HG03196 (cell line): Measurements from ENCODE around the gene UBA7.
"Not testable (repeated sequence)": the region's sequence is repeated elsewhere in the genome, so short reads cannot be mapped to it uniquely, and the experiment has no call there.

Source experiments
- ATAC-seq: cut with Tn5 transposase; IDR thresholded peaks from one replicate; pipeline ENCODE4 v1.9.1; 2021; ENCODE audit not compliant: unreplicated experiment

The UBA7 gene

DNA sequence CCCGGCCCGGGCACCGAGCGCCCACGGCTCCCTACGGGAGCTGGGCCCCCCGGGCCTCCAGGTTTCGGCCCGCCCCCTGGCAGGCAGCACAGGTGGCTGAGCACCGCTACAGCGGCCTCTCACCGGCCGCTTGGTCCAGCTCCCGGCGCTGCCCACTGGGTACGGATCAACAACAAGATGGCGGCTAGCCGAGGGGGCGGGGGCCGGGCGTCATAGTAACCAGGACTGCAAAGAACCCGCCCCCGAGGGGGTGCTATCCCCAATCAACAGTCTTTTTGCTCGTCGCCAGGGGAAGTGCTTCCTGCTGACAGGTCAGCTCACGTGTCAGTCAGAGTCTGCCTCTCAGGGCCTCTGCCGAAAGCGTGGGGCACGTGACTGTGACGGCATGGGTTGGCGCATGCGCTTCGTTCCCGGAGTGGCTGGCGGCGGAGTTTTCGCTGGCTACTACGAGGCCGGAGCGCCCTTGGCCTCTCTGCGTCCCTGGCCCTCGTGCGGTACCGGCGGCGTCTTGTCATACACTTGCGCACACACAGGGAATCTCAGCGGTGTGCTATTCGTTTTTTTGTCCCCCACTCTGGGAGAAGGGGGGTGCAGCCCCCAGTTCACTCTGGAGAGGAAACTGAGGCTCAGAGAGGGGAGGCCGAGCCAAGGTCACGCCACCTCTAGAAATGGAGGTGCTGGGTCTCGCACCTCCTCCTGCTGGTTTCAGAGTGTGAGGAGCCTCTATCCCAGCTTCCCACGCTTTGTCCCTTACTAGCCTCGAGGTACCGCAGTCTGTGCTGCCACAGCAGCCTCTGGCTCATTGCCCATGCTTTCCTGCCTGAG lies 27.2 kb downstream of the UBA7 start, which contains the start of gene IP6K1:
Gene IP6K1, minus strand, starts transcription at position 186 of the 825 bp plus-strand sequence. CDS start 38,502 bp downstream, outside the sequence.
- peak; percentile 92 for ATAC-seq

DNA sequence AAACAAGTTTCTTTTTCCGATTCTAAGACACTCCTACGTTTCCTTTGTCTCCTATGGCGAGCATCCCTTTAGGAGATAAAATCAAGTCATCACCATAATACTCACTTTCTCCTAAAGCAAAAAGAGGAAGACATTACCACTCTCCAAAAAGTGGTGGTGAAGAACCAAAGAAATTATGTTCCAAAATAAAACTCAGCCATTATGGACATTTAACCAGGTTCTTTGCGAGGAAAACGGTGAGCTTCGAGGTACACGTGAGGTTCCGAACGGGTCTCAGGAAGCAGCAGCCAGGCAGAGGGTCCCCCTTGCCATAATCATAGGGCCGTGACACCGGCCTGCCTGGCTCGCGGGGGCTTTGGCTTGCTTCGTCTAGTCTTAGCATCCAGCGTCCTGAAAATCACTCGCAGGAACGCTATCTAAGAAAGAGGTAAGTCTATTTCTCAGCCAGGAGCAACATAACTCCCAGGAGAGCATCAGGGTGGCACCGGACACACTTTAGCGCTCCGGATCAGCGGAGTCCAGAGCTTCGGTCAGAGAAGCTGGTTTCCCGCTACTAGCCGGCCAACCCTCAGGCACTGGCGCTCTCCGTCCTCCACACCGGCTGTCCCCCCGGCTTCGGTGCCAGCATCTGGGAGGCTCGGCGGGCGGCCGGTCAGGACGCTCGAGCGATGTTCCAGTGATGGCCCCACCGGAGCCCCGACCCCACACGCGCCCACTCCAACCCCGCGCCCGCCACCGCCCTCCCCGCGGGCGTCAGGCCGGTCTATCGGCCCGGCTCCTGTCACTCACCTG lies 28.0 kb downstream of the UBA7 start:
- peak; percentile 47 for ATAC-seq

DNA sequence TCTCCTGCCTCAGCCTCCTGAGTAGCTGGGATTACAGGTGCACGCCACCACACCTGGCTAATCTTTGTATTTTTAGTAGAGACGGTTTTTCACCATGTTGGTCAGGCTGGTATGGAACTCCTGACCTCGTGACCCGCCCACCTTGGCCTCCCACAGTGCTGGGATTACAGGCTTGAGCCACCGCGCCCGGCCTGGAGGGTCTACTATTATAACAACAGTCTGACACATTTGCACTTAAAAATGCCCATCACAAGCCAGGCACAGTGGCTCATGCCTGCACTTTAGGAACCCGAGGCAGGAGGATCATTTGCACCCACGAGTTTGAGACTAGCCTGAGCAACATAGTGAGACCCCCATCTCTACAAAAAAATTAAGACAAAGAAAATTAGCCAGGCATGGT lies 31.5 kb downstream of the UBA7 start:
- ATAC-seq, result not testable (repeated sequence)

DNA sequence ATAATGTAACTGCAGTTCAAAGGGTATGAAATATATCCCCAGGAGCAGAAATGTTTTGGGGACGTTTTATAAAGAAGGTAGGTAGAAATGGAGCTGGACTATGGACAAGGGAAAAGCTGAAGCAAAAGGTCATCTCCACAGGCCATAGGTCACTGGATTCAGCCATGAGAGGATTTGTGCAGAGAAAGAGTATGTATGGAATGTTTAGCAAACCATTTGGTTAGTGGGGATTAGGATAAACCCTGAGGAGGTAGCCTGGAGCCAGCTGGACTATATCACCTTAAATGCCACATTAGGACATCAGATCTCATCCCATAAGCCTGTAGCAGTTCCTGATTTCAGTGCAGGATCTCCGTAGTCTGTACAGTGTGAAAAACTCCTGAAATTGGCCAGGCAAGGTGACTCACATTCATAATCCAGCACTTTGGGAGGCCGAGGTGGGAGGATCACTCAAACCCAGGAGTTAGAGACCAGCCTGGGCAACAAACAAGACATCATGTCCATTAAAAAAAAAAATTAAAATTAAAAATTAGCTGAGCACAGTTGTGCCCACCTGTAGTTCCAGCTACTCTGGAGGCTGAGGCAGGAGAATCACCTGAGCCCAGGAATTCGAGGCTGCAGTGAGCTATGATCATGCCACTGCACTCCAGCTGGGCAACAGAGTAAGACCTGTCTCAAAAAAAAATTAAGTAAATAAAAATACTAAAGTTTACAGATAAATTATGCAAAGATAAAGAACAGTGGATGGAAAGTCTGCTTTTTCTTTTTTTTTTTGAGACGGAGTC lies 32.1 kb downstream of the UBA7 start:
- ATAC-seq, result no peak

DNA sequence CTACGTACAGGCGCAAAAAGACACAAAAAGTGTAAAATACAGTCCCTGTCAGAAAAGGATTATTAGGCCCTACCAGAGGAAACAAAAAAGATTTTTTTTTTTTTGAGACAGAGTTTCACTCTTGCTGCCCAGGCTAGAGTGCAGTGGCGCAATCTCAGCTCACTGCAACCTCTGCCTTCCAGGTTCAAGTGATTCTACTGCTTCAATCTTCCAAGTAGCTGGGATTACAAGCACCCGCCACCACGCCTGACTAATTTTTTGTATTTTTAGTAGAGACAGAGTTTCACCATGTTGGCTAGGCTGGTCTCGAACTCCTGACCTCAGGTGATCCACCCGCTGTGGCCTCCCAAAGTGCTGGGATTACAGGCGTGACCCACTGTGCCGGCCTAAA lies 32.8 kb downstream of the UBA7 start:
- not testable (repeated sequence) for ATAC-seq

DNA sequence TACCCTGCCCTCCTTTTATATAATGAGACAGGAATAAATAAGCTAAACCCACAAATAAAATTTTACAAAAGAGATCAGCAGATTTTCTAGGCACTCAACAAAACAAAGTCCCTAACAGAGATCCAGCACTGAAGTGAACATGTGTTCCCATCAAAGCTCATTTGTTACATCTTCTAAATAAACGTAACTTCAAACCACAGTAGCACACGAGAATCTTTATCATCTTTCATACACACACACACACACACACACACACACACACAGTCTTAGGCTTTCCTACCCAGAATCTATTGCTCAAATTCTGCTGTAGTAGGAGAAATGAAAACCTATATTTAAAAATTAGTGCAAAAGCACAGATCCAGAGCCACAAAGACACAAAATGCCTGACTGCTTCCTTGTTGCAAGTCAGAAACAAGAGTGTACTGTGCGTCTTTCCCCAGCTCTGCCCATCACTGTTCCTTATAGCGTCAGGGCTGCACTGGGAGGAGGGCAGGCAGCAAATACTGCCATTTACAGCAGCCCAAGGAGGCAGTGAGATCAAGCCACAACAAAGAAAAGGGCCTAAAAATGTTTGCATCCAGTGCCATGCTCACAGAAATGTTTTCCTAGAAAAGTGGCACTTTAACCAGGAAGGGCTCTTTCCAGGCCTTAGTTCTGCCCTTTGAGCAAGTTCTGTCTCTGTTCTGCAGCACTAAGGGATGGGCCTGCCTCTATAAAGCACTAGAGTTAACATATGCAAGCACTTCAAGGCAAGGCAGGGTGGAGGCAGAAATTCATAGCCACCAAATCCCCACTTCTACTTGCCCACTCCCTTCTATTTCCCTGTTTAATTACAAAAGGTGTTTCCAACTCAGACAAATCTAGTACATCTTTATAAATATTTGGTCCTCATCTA lies 33.4 kb downstream of the UBA7 start:
- ATAC-seq, result no peak

DNA sequence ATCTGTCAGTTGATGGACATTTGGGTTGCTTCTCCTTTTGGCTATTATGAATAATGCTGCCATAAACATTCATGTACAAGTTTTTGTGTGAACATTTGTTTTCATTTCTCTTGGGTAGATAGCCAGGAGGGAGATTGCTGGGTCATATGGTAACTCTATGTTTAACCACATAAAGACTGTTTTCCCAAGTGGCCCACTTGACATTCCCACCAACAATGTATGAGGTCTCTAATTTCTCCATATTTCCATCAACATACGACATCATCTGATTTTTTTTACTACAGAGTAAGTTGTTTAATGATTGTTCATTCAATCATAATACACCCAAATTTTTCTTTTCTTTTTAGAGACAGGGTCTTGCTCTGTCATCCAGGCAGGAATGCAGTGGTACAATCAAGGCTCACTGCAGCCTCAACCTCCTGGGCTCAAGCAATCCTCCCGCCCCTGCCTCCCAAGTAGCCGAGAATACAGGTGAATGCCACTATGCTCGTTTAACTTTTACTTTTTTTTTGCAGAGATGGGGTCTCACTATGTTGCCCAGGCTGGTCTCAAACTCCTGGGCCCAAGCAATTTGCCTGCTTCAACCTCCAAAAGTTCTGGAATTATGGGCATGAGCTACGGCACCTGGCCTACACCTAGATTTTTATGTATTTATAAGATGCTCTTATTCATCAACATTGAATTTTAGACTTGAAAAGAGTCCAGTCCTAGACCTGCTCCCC lies 34.2 kb downstream of the UBA7 start:
- ATAC-seq, result no peak

DNA sequence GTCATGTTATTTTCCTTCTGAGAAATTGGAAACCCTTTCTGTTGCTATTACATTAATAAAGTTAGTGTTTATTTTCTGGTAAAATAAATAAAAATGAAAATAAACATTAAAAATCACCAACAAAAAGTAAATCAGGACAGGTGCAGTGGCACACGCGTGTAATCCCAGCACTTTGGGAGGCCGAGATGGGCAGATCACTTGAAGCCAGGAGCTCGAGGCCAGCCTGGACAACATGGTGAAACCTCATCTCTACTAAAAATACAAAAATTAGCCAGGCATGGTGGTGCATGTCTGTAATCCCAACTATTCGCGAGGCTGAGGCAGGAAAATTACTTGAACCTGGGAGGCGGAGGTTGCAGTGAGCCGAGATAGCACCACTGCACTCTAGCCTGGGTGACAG lies 37.7 kb downstream of the UBA7 start:
- not testable (repeated sequence) for ATAC-seq

DNA sequence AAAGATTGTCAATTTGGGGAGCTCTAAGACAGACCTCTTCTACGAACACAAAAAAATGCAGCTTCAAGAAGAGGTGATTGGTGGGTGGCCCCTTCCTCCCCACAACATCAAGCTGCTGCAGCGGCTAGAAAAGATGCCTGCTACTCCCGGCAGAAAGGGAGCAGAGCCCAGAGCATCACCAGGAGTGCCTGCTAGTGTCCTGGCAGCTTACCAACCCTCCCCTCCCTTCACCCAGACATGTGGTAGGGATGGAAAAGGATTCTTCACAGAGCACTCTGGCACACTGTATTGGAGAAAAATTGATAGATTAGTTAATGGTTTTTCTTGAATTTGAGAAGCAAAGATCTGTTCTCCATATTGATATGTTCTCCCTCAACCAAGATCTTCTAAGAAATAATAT lies 38.2 kb downstream of the UBA7 start:
- no peak for ATAC-seq

DNA sequence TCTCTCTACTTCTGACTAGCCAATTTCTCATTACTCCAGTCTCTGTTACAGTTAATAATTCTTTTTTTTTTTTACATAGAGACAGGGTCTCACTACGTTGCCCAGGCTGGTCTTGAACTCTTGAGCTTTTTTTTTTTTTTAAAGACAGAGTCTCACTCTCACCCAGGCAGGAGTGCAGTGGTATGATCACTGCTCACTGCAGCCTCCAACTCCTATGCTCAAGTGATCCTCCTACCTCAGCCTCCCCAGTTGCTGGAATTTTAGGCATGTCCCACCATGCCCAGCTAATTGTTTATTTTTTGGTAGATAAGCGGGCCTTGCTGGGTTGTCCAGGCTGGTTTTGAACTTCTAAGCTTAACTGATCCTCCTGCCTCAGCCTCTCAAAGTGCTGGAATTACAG lies 41.0 kb downstream of the UBA7 start:
- no peak for ATAC-seq

DNA sequence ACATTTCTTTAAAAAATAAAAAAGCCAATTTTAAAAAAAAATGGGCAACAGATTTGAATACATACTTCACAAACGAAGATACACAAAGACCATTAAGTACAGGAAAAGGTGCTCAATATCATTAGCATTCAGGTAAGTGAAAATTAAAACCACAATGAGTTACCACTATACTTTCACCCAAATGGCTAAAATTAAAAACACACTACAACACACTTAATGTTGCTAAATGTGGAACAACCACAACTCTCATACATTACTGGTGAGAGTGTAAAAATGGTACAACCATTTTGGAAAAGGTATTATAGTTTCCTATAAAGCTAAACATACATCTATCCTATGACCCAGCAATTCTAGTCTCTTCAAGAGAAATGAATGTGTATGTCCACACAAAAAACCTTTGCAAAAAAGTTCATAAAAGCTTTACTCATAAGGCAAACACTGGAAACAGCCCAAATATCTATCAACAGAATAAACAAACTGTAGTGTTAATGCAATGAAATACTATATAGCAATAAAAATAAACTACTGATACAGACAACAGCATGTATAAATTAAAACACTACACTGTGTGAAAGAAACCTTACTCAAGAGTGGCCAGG lies 42.3 kb downstream of the UBA7 start:
- no peak for ATAC-seq

DNA sequence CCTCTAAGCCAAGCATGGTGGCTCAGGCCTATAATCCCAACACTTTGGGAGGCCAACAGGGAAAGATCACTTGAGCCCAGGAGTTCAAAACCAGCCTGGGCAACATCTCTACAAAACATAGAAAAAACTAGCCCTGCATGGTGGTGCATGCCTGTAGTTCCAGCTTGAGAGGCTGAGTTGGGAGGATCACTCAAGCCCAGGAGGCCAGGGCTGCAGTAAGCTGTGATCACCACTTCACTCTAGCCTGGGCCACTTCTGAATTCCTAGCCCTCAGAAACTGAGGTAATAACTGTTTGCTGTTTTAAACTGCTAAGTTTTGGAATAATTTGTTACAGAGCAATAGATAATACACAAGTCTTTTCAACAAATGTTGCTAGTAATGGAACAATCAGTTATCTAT lies 43.8 kb downstream of the UBA7 start:
- no peak for ATAC-seq

DNA sequence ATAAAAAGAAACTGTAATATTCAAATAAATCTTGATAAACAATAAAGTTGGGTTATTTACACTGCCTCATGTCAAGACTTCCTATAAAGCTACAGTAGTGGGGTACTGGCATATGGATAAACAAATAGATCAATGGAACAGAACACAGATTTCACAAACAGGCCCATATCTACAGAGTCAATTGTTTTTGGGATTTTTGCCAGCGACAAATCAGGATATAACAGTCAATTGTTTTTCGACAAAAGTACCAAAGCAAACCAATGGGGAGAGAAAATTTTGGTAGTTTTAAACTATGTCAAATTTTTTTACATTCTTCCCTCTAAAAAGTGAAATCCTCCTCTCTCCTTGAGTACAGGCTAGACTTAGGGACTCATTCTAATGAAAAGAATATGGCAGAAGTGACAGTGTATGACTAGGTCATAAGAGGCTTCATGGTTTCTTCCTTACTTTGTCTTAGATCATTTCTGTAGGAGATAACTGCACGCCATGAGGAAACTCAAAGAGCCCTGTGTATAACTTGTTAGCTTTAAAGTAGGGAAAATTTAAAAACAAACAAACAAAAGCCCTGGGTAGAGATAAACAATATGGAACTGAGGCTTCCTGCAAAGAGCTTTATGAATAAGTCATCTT lies 44.4 kb downstream of the UBA7 start:
- ATAC-seq, result no peak

DNA sequence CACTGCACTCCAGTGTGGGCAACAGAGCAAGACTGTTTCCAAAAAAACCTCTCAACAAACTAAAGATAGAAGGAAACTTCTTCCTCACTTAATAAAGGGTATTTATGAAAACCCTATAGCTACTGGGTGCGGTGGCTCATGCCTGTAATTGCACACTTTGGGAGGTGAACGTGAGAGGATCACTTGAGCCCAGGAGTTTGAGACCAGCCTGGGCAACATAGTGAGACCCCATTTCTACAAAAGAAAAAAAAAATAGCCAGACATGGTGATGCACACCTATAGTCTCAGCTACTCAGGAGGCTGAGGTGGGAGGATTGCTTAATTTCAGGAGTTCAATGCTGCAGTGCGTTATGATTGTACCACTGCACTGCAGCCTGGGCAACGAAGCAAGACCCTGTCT lies 49.8 kb downstream of the UBA7 start:
- no peak for ATAC-seq

DNA sequence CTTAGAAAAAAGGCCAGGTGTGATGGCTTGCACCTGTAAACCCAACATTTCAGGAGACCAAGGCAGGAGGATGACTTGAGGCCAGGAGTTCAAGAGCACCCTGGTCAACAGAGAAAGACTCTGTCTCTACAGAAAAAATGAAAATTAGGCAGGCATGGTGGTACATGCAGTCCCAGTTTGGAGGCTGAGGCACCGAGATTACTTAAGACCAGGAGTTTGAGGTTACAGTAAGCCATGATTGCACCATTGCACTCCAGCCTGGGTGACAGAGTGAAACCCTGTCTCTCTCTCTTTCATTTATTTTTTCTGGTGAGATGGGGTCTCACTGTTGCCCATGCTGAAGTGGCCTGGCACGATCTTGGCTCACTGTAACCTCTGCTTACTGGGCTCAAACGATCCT lies 52.1 kb downstream of the UBA7 start:
- no peak for ATAC-seq

DNA sequence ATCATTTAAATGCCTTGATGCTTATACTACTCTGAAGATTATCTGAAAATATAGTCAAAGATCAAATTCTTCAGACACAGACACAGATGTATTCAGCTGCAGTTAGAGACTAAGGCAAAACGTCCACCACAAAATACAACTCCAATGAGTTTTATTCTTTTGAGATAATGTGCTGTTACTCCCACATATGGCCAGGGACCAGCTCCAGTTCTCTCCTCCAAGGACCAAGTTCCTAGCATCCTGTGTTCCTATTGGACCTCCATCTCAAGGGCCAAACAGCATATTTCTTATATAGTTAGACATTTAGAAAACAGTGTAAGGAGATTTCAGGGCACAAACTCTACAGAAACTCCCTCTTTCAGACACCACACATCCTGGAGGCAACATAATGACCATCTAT lies 54.5 kb downstream of the UBA7 start:
- ATAC-seq, result no peak

DNA sequence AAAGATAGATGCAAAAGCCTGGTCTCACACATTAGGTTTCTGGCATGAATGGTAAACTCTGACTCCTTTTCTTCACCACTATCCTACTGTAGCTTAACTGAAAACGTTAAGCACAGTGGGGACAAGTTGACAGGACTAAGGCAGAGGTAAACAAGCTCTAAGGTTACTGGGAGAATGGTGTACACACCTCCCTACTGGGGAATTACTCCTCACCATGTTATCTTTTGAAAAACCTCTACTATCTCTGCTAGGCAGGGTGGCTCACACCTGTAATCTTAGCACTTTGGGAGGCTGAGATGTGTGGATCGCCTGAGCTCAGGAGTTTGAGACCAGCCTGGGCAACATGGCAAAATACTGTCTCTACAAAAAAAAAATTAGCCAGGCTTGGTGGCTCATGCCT lies 56.6 kb downstream of the UBA7 start:
- ATAC-seq, result no peak

DNA sequence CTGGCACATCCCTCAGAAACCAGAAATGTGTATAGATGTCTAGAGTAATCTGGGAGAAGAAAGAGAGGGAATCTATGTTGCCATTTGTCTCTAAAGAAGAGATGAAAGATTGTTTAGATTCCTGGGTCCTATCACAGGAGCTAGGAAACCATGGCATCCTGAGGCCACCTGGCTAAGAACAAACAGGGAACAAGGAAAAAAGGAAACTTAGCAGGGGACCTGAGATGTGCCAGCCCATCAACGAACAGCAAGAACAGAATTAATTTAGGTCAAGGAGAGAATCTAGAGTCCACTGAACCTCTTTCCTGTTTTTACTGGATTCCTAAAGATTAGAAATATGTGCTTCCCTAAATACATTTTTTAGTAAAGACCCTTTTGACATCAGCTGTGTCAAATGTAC lies 57.7 kb downstream of the UBA7 start:
- no peak for ATAC-seq
